Measurements from ENCODE around the gene HTR6. TPM values are rescaled to one million over a fixed set of nuclear protein-coding genes. Genes with fewer than 3 reads are reported as not detected.

Gene HTR6
- polyA plus RNA-seq, 1 experiment = not detected

GRCh38 chr1:19725606-19726005, 60.9 kb downstream of the HTR6 start:
- H3K36me3 ChIP-seq (ENCODE audit: control insufficient read depth, insufficient read depth, low read length) = peaks cover 3% of the 10 kb centered on the region
- H3K27me3 ChIP-seq (ENCODE audit: control insufficient read depth, insufficient read depth, low read length) = no peaks in the 10 kb centered on the region
- no peak for DNase-seq (ENCODE audit: low read depth)
- H3K4me3 ChIP-seq (ENCODE audit: low read depth, low read length) = no peak overlapping the region
- POLR2A ChIA-PET = no interaction called here
- TF ChIP-seq CTCF (IDR thresholded peaks at IDR 0.05; ENCODE audit: insufficient read depth, low read depth, low read length) = no peak
- CTCF ChIA-PET = interaction anchor here (2.8 kb wide), 1 partner anchor 10 kb away, joined by 14 read pairs; no protein-coding TSS in a partner anchor

DNA sequence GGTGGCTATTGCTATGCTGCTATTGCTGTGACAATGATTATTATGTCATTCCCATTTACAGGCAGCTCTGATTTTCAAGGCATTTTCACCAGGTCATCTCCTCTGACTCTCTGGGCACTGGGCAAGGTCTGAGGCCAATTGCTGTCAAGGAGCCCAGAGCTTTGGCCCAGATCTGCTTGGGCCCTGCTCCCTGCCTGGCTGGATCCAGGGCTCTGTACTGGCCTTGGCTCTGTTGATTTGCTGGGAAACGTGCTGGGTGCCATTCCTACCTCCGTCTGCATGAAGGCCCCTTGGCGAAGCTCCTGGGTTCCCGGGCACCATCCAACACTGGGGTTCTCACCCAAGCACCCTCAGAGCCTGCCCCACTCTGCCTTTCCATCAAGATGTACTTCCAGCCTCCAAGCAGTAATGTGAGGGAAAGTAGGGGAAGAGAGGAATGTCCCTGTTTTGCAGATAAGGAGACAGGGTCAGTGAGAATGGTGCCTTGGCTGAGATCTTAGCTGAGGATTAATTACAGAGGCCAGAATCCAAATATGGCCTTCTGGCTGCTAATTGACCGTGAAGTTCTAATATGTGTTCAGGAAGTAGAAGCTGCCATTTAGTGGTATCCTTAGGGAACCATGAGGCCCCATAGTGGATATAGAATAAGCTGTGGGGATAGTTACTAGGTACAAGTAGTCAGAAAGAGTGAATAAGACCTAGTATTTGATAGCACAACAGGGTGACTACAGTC, 63.9 kb downstream of the HTR6 start:
- CTCF ChIA-PET = interaction anchor here (0.6 to 2.7 kb wide), 5 partner anchors 9 to 83 kb away, joined by 3 to 19 read pairs (median 4); no protein-coding TSS in a partner anchor
- Histone ChIP-seq H3K36me3 (ENCODE audit: control insufficient read depth, insufficient read depth, low read length) (peaks cover 7% of the 10 kb centered on the region), H3K4me3 (ENCODE audit: low read depth, low read length) (no peak overlapping the region), H3K27me3 (ENCODE audit: control insufficient read depth, insufficient read depth, low read length) (no peaks in the 10 kb centered on the region)
- DNase-seq (ENCODE audit: low read depth) = no peak
- POLR2A ChIA-PET = no interaction called here
- no peak for TF ChIP-seq CTCF (IDR thresholded peaks at IDR 0.05; ENCODE audit: insufficient read depth, low read depth, low read length)

DNA sequence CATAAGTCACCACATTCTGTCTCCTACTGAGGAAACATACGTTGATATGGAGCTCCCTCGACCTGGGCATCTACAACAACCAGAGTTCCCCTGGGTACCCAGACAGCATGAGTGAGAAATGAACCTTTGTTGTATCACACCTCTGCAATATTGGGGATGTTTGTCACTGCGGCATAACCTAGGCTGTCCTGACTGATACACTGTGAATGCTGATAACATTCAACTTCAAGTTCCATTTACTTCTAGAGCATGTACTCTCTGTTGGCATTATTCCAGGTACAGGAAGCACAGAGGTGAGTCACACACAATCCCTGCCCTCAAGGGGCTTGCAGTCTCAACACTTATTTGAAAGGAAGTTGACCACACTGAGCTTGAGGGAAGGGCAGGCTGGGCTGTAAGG, 65.6 kb downstream of the HTR6 start:
- POLR2A ChIA-PET = no interaction called here
- Histone ChIP-seq H3K4me3 (ENCODE audit: low read depth, low read length) (no peak overlapping the region), H3K36me3 (ENCODE audit: control insufficient read depth, insufficient read depth, low read length) (peaks cover 8% of the 10 kb centered on the region), H3K27me3 (ENCODE audit: control insufficient read depth, insufficient read depth, low read length) (no peaks in the 10 kb centered on the region)
- DNase-seq (ENCODE audit: low read depth) = no peak
- no peak for TF ChIP-seq CTCF (IDR thresholded peaks at IDR 0.05; ENCODE audit: insufficient read depth, low read depth, low read length)
- CTCF ChIA-PET = interaction anchor here (1.0 to 1.5 kb wide), 4 partner anchors 8 to 154 kb away, joined by 3 to 8 read pairs (median 4); no protein-coding TSS in a partner anchor

Other genes with a start within 250 kb of the HTR6 start
- 276 and 285 TPM in 2 replicates for gene CAPZB, start 179.3 kb upstream of the HTR6 start, polyA plus RNA-seq (2011; rRNA removed)
- 109 and 171 TPM in 2 replicates for gene NBL1, start 20.6 kb upstream of the HTR6 start, polyA plus RNA-seq (2011; rRNA removed)
- 15.6 and 22.0 TPM in 2 replicates for gene TMCO4, start 135.0 kb downstream of the HTR6 start, polyA plus RNA-seq (2011; rRNA removed)
- gene RNF186, start 150.4 kb downstream of the HTR6 start, polyA plus RNA-seq (2011; rRNA removed) = not detected in 2 replicates
- 2.5 and 4.1 TPM in 2 replicates for gene OTUD3, start 217.5 kb downstream of the HTR6 start, polyA plus RNA-seq (2011; rRNA removed)

All from BJ (cell line).